IMR-90 (cell line): Measurements from ENCODE around the gene KCNH6. TPM values are rescaled to one million over a fixed set of nuclear protein-coding genes. Genes with fewer than 3 reads are reported as not detected.

Experiments used
- ATAC-seq: fragments of 200-7000 bp; cut with Tn5 transposase; 2 replicates; pipeline ENCODE4 v1.9.1; 2020; ENCODE audit warnings: low read depth, mild to moderate bottlenecking, moderate library complexity
- BruUV-seq: library from RNA; stranded (reverse); fragments of 400-500 nt; replicated peaks from 2 replicates; lab custom pipeline; 2021; lab: Mats Ljungman, UMichigan
- CTCF ChIA-PET: fragments of 300-600 bp; formaldehyde crosslinking; extraction: SDS; loops from one replicate; lab custom pipeline; 2021; ENCODE audit warnings: antibody characterized with exemption; lab: Yijun Ruan, JAX
- POLR2A ChIA-PET: fragments of 300-600 bp; sonication (Branson Sonifier 250); formaldehyde crosslinking; loops from one replicate; lab custom pipeline; 2022; ENCODE audit warnings: antibody characterized with exemption; ENCODE audit not compliant: unreplicated experiment; lab: Charles Lee
- DNase-seq: peaks from one replicate; pipeline ENCODE4 v3.0.0; 2013
- H2AFZ ChIP-seq: replicated peaks from 2 replicates; pipeline ENCODE3; 2013; ENCODE audit warnings: low read length, mild to moderate bottlenecking; ENCODE audit not compliant: poor library complexity
- H2AK5ac ChIP-seq: 2 replicates; pipeline ENCODE4 v1.6.1; 2013; ENCODE audit warnings: low read depth, low read length, inconsistent platforms
- H2AK9ac ChIP-seq: replicated peaks from 2 replicates; pipeline ENCODE3; 2013; ENCODE audit warnings: mild to moderate bottlenecking, low read depth, low read length, moderate library complexity; ENCODE audit not compliant: poor library complexity
- H2BK120ac ChIP-seq: 2 replicates; pipeline ENCODE4 v1.6.1; 2013; ENCODE audit warnings: low read depth, low read length, inconsistent platforms
- H2BK15ac ChIP-seq: 3 replicates; pipeline ENCODE4 v1.6.1; 2013; ENCODE audit warnings: low read depth, low read length, inconsistent platforms
- H2BK20ac ChIP-seq: 2 replicates; pipeline ENCODE4 v1.6.1; 2013; ENCODE audit warnings: low read depth, mild to moderate bottlenecking, inconsistent platforms, low read length, moderate library complexity
- H2BK5ac ChIP-seq: 2 replicates; pipeline ENCODE4 v1.6.1; 2013; ENCODE audit warnings: mild to moderate bottlenecking, low read depth, low read length, inconsistent platforms; ENCODE audit not compliant: poor library complexity, severe bottlenecking
- H3K14ac ChIP-seq: replicated peaks from 2 replicates; pipeline ENCODE4 v1.6.1; 2013; ENCODE audit warnings: low read depth, low read length, inconsistent platforms
- H3K18ac ChIP-seq: 2 replicates; pipeline ENCODE4 v1.6.1; 2013; ENCODE audit warnings: low read depth, low read length, control low read depth
- H3K23ac ChIP-seq: 2 replicates; pipeline ENCODE4 v1.6.1; 2013; ENCODE audit warnings: low read depth, low read length, inconsistent platforms
- H3K27ac ChIP-seq: 2 replicates; pipeline ENCODE4 v1.5.1; 2013; ENCODE audit warnings: mild to moderate bottlenecking, control low read depth, low read length; ENCODE audit not compliant: insufficient read depth
- H3K27me3 ChIP-seq: 2 replicates; pipeline ENCODE4 v1.6.1; 2013; ENCODE audit warnings: low read length; ENCODE audit not compliant: control insufficient read depth, insufficient read depth
- H3K36me3 ChIP-seq: 2 replicates; pipeline ENCODE4 v1.6.1; 2013; ENCODE audit warnings: low read length, mixed read lengths; ENCODE audit not compliant: control insufficient read depth, insufficient read depth
- H3K4ac ChIP-seq: 2 replicates; pipeline ENCODE4 v1.6.1; 2013; ENCODE audit warnings: low read depth, low read length, inconsistent platforms
- H3K4me1 ChIP-seq: 2 replicates; pipeline ENCODE4 v1.6.1; 2013; ENCODE audit warnings: low read length, mixed read lengths; ENCODE audit not compliant: control insufficient read depth, insufficient read depth
- H3K4me2 ChIP-seq: 2 replicates; pipeline ENCODE4 v1.6.1; 2013; ENCODE audit warnings: low read depth, mild to moderate bottlenecking, control low read depth, low read length, moderate library complexity
- H3K4me3 ChIP-seq: 2 replicates; pipeline ENCODE4 v1.5.1; 2013; ENCODE audit warnings: low read depth, mild to moderate bottlenecking, control low read depth, low read length, moderate library complexity; ENCODE audit not compliant: insufficient read depth
- H3K56ac ChIP-seq: 2 replicates; pipeline ENCODE4 v1.6.1; 2013; ENCODE audit warnings: low read length, inconsistent platforms; ENCODE audit not compliant: insufficient read depth; ENCODE audit errors: extremely low read depth
- H3K79me1 ChIP-seq, 2 experiments: 2 replicates each; pipeline ENCODE4 v1.6.1; 2013; ENCODE audit warnings: low read length in 2 of 2, inconsistent platforms in 1 of 2, low read depth in 1 of 2
- H3K9ac ChIP-seq: 2 replicates; pipeline ENCODE4 v1.6.1; 2013; ENCODE audit warnings: low read depth, low read length, control low read depth
- H3K9me1 ChIP-seq: 2 replicates; pipeline ENCODE4 v1.6.1; 2013; ENCODE audit warnings: low read length, inconsistent platforms; ENCODE audit not compliant: insufficient read depth
- H3K9me3 ChIP-seq: 2 replicates; pipeline ENCODE4 v1.6.1; 2013; ENCODE audit warnings: low read length; ENCODE audit not compliant: control insufficient read depth, insufficient read depth
- H4K20me1 ChIP-seq: 2 replicates; pipeline ENCODE4 v1.6.1; 2013; ENCODE audit warnings: low read length, inconsistent platforms; ENCODE audit not compliant: insufficient read depth
- H4K5ac ChIP-seq: 2 replicates; pipeline ENCODE4 v1.6.1; 2013; ENCODE audit warnings: mild to moderate bottlenecking, low read depth, low read length, control low read depth
- H4K8ac ChIP-seq, 2 experiments: 2 replicates each; pipeline ENCODE4 v1.6.1; 2013; ENCODE audit warnings: low read depth in 2 of 2, low read length in 2 of 2, control low read depth in 1 of 2, inconsistent platforms in 1 of 2
- H4K91ac ChIP-seq: 2 replicates; pipeline ENCODE4 v1.6.1; 2013; ENCODE audit warnings: low read depth, low read length, inconsistent platforms; ENCODE audit not compliant: insufficient read depth
- BHLHE40 ChIP-seq: fragments of 150-350 bp; IDR thresholded peaks from 2 replicates; pipeline ENCODE4 v1.6.1; 2016; ENCODE audit warnings: mild to moderate bottlenecking, low read depth, low read length
- CEBPB ChIP-seq: IDR thresholded peaks from 2 replicates; pipeline ENCODE4 v1.6.1; 2012; ENCODE audit warnings: low read depth, low read length, improper control_type of control experiment
- CHD1 ChIP-seq: IDR thresholded peaks from 2 replicates; pipeline ENCODE4 v1.6.1; 2012; ENCODE audit warnings: low read depth, low read length, improper control_type of control experiment
- ELK1 ChIP-seq: fragments of 150-350 bp; IDR thresholded peaks from 2 replicates; pipeline ENCODE4 v1.6.1; 2016; ENCODE audit warnings: low read depth, mild to moderate bottlenecking, low read length, moderate library complexity, borderline replicate concordance
- FOS ChIP-seq: fragments of 150-350 bp; IDR thresholded peaks from 2 replicates; pipeline ENCODE4 v1.6.1; 2016; ENCODE audit warnings: low read depth, low read length
- NFE2L2 ChIP-seq: fragments of 150-350 bp; IDR thresholded peaks from 2 replicates; pipeline ENCODE4 v1.6.1; 2016; ENCODE audit warnings: low read depth, mild to moderate bottlenecking, low read length
- POLR2A ChIP-seq: IDR thresholded peaks from 2 replicates; pipeline ENCODE4 v1.6.1; 2012; ENCODE audit warnings: mild to moderate bottlenecking, low read depth, low read length
- RAD21 ChIP-seq: IDR thresholded peaks from 2 replicates; pipeline ENCODE4 v1.6.1; 2012; ENCODE audit warnings: low read length, improper control_type of control experiment
- RCOR1 ChIP-seq: IDR thresholded peaks from 2 replicates; pipeline ENCODE4 v1.6.1; 2012; ENCODE audit warnings: mild to moderate bottlenecking, low read length, improper control_type of control experiment; ENCODE audit not compliant: insufficient replicate concordance
- RFX5 ChIP-seq: IDR thresholded peaks from 2 replicates; pipeline ENCODE4 v1.8.0; 2012; ENCODE audit warnings: low read depth, mild to moderate bottlenecking, low read length, moderate library complexity
- SMC3 ChIP-seq: fragments of 150-350 bp; IDR thresholded peaks from 2 replicates; pipeline ENCODE4 v1.6.1; 2016; ENCODE audit warnings: low read depth, mild to moderate bottlenecking, antibody characterized with exemption, low read length, moderate library complexity
- USF2 ChIP-seq: fragments of 150-350 bp; IDR thresholded peaks from 2 replicates; pipeline ENCODE4 v1.6.1; 2017; ENCODE audit warnings: mild to moderate bottlenecking, antibody characterized with exemption, low read length, low read depth
- WGBS, 2 experiments: methylation state at CpG; one replicate each; pipeline versions ENCODE4 v1.1.5 to v1.1.7; 2013; ENCODE audit warnings: missing lambda C conversion rate in 2 of 2; ENCODE audit not compliant: insufficient read length in 1 of 2; ENCODE audit errors: extremely low coverage in 2 of 2; 5-methylcytosine and 5-hydroxymethylcytosine counted together
- dilution Hi-C: fragments of 300-500 bp; cut with HindIII; formaldehyde crosslinking; loops from one replicate; pipeline ENCODE4 v1.14.3; 2018; ENCODE audit warnings: low sequenced_read_pairs; ENCODE audit not compliant: unreplicated experiment
- in situ Hi-C: fragments of 300-500 bp; cut with MboI; formaldehyde crosslinking; loops from 3 replicates; pipeline ENCODE4 v1.14.3; 2019; ENCODE audit warnings: low sequenced_read_pairs, inconsistent platforms, mixed read lengths
- intact Hi-C: fragments of 100-400 bp; cut with micrococcal nuclease; formaldehyde crosslinking; loops from 2 replicates; pipeline ENCODE4 v1.10.0; 2022
- polyA plus RNA-seq, 3 experiments: library from polyadenylated mRNA; depleted of rRNA; stranded (reverse); fragments of >200 nt; gene quantifications; 2 replicates each; pipeline ENCODE4 v1.2.3, GENCODE V29; 2012; ENCODE audit warnings: low replicate concordance in 1 of 3
- total RNA-seq: library from RNA; depleted of rRNA; stranded (reverse); fragments of >200 nt; gene quantifications from 2 replicates; pipeline ENCODE4 v1.2.3, GENCODE V29; 2012
- TF ChIP-seq, protein P1 (sequence below): conservative IDR thresholded peaks from 2 replicates; pipeline ENCODE4 v1.5.1; 2012; ENCODE audit warnings: mild to moderate bottlenecking, low read depth, low read length, improper control_type of control experiment

The KCNH6 gene
- total and polyA plus RNA-seq, 2 of the 4 experiments (the other 2 are of a cell fraction) = 0.17 to 0.18 TPM

GRCh38 chr17:63477480-63478440 lies 45.4 kb upstream of the KCNH6 start:
- H3K4me3 ChIP-seq = peak overlapping the region; percentile 39; the same call in 1 of the 2 replicates
- peak overlapping the region; percentile 50 for H3K4me2 ChIP-seq
- no peak overlapping the region for H3K56ac ChIP-seq
- H2BK5ac ChIP-seq = no peak overlapping the region
- peak overlapping the region; percentile 59 for H3K4ac ChIP-seq
- dilution Hi-C loops (no loop called here), in situ Hi-C loops (no loop called here), intact Hi-C loops (loop anchor here (2.0 kb wide), 1 partner anchor 45 kb away; no protein-coding TSS in a partner anchor)
- CTCF ChIA-PET = interaction anchor here (0.6 to 3.3 kb wide), 6 partner anchors 14 to 134 kb away, joined by 3 to 24 read pairs (median 4); no protein-coding TSS in a partner anchor
- peaks cover 11% of the 10 kb centered on the region for H3K4me1 ChIP-seq
- no peak overlapping the region for H3K27ac ChIP-seq
- peak overlapping the region; percentile 47; the same call in 1 of the 2 replicates for H2AK5ac ChIP-seq
- no peak overlapping the region for H4K8ac ChIP-seq
- H2AFZ ChIP-seq = peak overlapping the region; percentile 92
- H2BK120ac ChIP-seq = no peak overlapping the region
- no peak overlapping the region; the same call in 1 of the 2 replicates for H4K91ac ChIP-seq
- H3K79me1 ChIP-seq = no peaks in the 10 kb centered on the region
- H4K5ac ChIP-seq = no peak overlapping the region
- DNase-seq = no peak
- no peaks in the 10 kb centered on the region for H3K9me3 ChIP-seq
- H2BK20ac ChIP-seq = 0 out of 2 replicates have a peak overlapping the region, but pooled peaks have one; percentile 32
- WGBS, 2 experiments = 22% methylated on average over 11 of the region's 44 CpGs; no CpG with 5 or more reads in 1 of the 2 experiments
- H3K9me1 ChIP-seq = peaks cover 3% of the 10 kb centered on the region; the same call in 1 of the 2 replicates
- H3K23ac ChIP-seq = no peak overlapping the region; the same call in 1 of the 2 replicates
- BruUV-seq = no TSS peak
- H3K18ac ChIP-seq = no peak overlapping the region
- H2BK15ac ChIP-seq = no peak overlapping the region
- H3K27me3 ChIP-seq = peaks cover 9% of the 10 kb centered on the region
- H4K20me1 ChIP-seq = no peaks in the 10 kb centered on the region
- H3K36me3 ChIP-seq = no peaks in the 10 kb centered on the region
- peak; percentile 3 for ATAC-seq
- peak overlapping the region; percentile 19; the same call in 1 of the 2 replicates for H3K14ac ChIP-seq
- POLR2A ChIA-PET = no interaction called here
- H3K9ac ChIP-seq = no peak overlapping the region
- peak overlapping the region; percentile 85 for H2AK9ac ChIP-seq
- no peak for TF ChIP-seq RCOR1
- no peak for TF ChIP-seq RFX5
- TF ChIP-seq, protein P1, sequence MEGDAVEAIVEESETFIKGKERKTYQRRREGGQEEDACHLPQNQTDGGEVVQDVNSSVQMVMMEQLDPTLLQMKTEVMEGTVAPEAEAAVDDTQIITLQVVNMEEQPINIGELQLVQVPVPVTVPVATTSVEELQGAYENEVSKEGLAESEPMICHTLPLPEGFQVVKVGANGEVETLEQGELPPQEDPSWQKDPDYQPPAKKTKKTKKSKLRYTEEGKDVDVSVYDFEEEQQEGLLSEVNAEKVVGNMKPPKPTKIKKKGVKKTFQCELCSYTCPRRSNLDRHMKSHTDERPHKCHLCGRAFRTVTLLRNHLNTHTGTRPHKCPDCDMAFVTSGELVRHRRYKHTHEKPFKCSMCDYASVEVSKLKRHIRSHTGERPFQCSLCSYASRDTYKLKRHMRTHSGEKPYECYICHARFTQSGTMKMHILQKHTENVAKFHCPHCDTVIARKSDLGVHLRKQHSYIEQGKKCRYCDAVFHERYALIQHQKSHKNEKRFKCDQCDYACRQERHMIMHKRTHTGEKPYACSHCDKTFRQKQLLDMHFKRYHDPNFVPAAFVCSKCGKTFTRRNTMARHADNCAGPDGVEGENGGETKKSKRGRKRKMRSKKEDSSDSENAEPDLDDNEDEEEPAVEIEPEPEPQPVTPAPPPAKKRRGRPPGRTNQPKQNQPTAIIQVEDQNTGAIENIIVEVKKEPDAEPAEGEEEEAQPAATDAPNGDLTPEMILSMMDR = no peak
- no peak for TF ChIP-seq ELK1
- no peak for TF ChIP-seq FOS
- TF ChIP-seq CHD1 = no peak
- no peak for TF ChIP-seq USF2
- no peak for TF ChIP-seq BHLHE40
- TF ChIP-seq POLR2A = no peak
- no peak for TF ChIP-seq CEBPB
- TF ChIP-seq SMC3 = no peak
- no peak for TF ChIP-seq RAD21
- TF ChIP-seq NFE2L2 = no peak
